ENCODE data around the gene COL16A1.

DNA sequence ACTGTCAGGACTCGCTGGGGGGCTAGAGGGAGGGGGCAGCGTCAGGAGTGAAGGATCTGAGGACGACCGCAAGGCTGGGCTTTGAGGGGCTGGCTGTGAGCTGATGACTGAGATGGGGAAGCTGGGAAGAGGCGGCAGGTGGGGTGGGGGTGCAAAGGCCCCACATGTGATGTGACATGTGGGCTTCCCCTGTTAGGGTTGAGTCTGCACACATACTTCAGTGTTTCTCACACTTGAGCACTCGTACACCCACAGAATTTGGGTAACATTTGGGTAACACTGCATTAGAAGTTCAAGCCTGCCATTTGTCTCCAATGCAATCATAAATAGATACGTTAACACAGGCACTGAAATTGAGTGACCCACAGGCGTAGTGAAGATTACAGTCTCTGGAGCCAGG, 16.2 kb downstream of the COL16A1 start:
- TF ChIP-seq, protein P1, sequence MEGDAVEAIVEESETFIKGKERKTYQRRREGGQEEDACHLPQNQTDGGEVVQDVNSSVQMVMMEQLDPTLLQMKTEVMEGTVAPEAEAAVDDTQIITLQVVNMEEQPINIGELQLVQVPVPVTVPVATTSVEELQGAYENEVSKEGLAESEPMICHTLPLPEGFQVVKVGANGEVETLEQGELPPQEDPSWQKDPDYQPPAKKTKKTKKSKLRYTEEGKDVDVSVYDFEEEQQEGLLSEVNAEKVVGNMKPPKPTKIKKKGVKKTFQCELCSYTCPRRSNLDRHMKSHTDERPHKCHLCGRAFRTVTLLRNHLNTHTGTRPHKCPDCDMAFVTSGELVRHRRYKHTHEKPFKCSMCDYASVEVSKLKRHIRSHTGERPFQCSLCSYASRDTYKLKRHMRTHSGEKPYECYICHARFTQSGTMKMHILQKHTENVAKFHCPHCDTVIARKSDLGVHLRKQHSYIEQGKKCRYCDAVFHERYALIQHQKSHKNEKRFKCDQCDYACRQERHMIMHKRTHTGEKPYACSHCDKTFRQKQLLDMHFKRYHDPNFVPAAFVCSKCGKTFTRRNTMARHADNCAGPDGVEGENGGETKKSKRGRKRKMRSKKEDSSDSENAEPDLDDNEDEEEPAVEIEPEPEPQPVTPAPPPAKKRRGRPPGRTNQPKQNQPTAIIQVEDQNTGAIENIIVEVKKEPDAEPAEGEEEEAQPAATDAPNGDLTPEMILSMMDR (IDR thresholded peaks at IDR 0.05; ENCODE audit: low read depth, low read length, poor library complexity, severe bottlenecking): no peak
- TF ChIP-seq EZH2phosphoT487 (IDR thresholded peaks at IDR 0.05; ENCODE audit: borderline replicate concordance, low read length): no peak

Data from DOHH2 (cell line).